ENCODE data around the gene LCN15. TPM values are rescaled to one million over a fixed set of nuclear protein-coding genes. Genes with fewer than 3 reads are reported as not detected.

LCN15 gene
- total and polyA plus RNA-seq, 2 of the 13 experiments (the other 11 are each of a cell fraction or from before 2014, with no cell fraction given): 1.3 to 53.7 TPM

DNA sequence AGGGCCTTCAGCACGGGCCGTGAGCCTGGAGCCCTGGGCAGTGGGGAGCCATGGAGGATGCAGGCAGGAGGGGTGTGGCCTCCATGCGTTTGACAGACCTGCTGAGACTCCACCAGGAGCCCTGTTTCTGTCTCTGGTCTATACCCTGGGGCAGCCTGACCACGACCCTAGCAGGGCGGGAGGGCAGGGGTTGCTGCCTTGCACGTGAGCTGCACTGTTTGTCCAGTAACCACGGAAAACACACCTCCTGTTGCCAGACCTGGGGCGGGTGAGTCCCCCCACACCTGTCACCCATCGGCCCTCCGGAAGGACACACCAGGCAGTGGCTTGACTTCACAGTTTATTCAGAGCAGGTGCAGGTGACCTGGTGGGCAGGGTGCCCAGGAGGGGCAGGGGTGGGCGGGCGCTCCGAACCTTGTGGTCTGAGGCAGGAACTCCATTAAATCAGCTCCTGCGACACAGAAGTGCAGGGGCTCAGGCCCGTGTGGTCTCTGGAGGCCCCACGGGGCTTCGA, 10.2 kb downstream of the LCN15 start:
- no peak for ATAC-seq
- no peak for FAIRE-seq

DNA sequence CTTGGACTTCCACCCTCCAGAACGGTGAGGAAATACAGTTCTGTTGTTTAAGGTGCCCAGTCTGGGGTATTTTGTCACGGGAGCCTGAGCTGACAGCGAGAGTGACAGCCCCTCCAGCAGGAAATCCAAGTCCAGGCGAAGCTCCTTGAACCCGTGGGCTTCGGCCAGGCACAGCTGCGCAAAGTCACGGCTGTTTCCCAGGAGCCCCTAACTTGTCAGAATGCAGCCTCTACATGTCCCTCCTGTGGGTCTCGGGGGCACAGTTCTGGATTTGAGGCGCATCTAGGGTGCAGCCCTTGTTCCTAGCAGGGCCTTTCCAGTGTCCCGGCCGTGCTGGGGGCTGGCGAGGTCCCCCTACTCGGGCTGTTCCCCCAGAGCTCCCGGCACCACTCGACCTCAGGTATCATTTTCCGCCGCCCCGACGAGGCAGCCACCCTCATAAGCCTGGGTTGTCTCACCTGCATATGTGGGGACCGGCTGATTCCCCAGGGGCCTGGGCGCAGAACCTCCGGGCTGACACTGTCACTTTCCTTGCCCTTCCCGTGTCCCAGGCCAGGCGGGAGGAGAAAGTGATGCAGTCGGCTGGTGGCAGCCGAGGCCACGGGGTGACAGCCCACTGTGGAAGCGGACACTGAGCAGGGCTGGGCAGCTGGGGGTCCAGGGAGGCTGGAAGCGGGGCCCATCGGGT, 10.8 kb downstream of the LCN15 start:
- Histone ChIP-seq H3K4me2 (ENCODE audit: low read depth, low read length) (no peak overlapping the region), H3K36me3 (replicated peaks in 1 of 2; ENCODE audit: control insufficient read depth in 1 of 2, insufficient read depth in 2 of 2, low read length in 2 of 2) (no peaks in the 10 kb centered on the region), H3K4me1 (ENCODE audit: insufficient read depth, low read length) (peaks cover 12% of the 10 kb centered on the region; the same call in 1 of the 2 replicates), H3K9ac (ENCODE audit: insufficient read depth, low read depth, low read length) (no peak overlapping the region), H3K9me3 (ENCODE audit: low read length) (peaks cover 15% of the 10 kb centered on the region), H2AFZ (ENCODE audit: low read length) (no peak overlapping the region), H4K20me1 (ENCODE audit: insufficient read depth, low read length) (no peaks in the 10 kb centered on the region), H3K79me2 (ENCODE audit: insufficient read depth, low read length) (no peaks in the 10 kb centered on the region), H3K4me3 (replicated peaks in 1 of 3; ENCODE audit: insufficient read depth in 1 of 3, low read depth in 2 of 3, low read length in 3 of 3) (no peak overlapping the region), H3K27me3 (ENCODE audit: control insufficient read depth in 1 of 2, insufficient read depth in 2 of 2, low read length in 2 of 2) (peaks cover 14 to 54% of the 10 kb centered on the region in 2 experiments; a peak in 4 of 5 replicates), H3K27ac (ENCODE audit: extremely low read length, insufficient read depth, low read length) (no peak overlapping the region)
- no peak for ATAC-seq
- 90% methylated on average over 7 of the region's 31 CpGs for WGBS (ENCODE audit: low lambda C conversion rate)
- no peak for TF ChIP-seq SMAD9 (CRISPR knock-in tag; IDR thresholded peaks at IDR 0.05)
- TF ChIP-seq YY1 (IDR thresholded peaks at IDR 0.05; ENCODE audit: insufficient read depth, insufficient replicate concordance, low read depth, low read length): no peak
- TF ChIP-seq ATM (IDR thresholded peaks at IDR 0.05; ENCODE audit: borderline replicate concordance): no peak
- TF ChIP-seq ZNF329 (CRISPR knock-in tag; IDR thresholded peaks at IDR 0.05; ENCODE audit: low read depth): no peak
- TF ChIP-seq ZFP36L2 (CRISPR knock-in tag; IDR thresholded peaks at IDR 0.05): no peak
- TF ChIP-seq ZNF256 (CRISPR knock-in tag; conservative IDR thresholded peaks at IDR 0.05): no peak
- TF ChIP-seq KLF13 (CRISPR knock-in tag; IDR thresholded peaks at IDR 0.05): no peak
- no peak for TF ChIP-seq ZNF782 (CRISPR knock-in tag; IDR thresholded peaks at IDR 0.05; ENCODE audit: borderline replicate concordance)
- TF ChIP-seq TAF1 (CRISPR knock-in tag; IDR thresholded peaks at IDR 0.05): no peak
- no peak for TF ChIP-seq FOXP1 (IDR thresholded peaks at IDR 0.05)
- TF ChIP-seq FOXP1 (CRISPR knock-in tag; IDR thresholded peaks at IDR 0.05): no peak
- TF ChIP-seq, protein P1, sequence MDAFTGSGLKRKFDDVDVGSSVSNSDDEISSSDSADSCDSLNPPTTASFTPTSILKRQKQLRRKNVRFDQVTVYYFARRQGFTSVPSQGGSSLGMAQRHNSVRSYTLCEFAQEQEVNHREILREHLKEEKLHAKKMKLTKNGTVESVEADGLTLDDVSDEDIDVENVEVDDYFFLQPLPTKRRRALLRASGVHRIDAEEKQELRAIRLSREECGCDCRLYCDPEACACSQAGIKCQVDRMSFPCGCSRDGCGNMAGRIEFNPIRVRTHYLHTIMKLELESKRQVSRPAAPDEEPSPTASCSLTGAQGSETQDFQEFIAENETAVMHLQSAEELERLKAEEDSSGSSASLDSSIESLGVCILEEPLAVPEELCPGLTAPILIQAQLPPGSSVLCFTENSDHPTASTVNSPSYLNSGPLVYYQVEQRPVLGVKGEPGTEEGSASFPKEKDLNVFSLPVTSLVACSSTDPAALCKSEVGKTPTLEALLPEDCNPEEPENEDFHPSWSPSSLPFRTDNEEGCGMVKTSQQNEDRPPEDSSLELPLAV (CRISPR knock-in tag; conservative IDR thresholded peaks at IDR 0.05; ENCODE audit: low read depth): no peak
- no peak for TF ChIP-seq ZSCAN22 (CRISPR knock-in tag; IDR thresholded peaks at IDR 0.05)
- ChIA-PET POLR2A (no interaction called here), CTCF (ENCODE audit: low intra/inter-chr PET ratio, low total read pairs) (no interaction called here)
- no peak for DNase-seq (ENCODE audit: low spot score)
- no TSS peak for BruUV-seq (replicated peaks)
- in situ Hi-C loops (cut with HindIII; ENCODE audit: extremely low pct_ligation_motif_present, low pct_unique_long_range_greater_than_20kb) (no loop called here), intact Hi-C loops (cut with micrococcal nuclease; ENCODE audit: unreplicated experiment) (no loop called here)
- FAIRE-seq: no peak

More for the DNA sequence above, 10.2 kb downstream of the LCN15 start:
- POLR2A ChIA-PET: interaction anchor here (0.8 kb wide), 1 partner anchor 26 kb away, joined by 3 read pairs; no protein-coding TSS in a partner anchor
- Histone ChIP-seq H3K27me3 (ENCODE audit: control insufficient read depth in 1 of 2, insufficient read depth in 2 of 2, low read length in 2 of 2) (peaks cover 11 to 48% of the 10 kb centered on the region in 2 experiments; a peak in 4 of 5 replicates), H3K79me2 (ENCODE audit: insufficient read depth, low read length) (no peaks in the 10 kb centered on the region), H2AFZ (ENCODE audit: low read length) (no peak overlapping the region), H3K4me3 (replicated peaks in 1 of 3; ENCODE audit: insufficient read depth in 1 of 3, low read depth in 2 of 3, low read length in 3 of 3) (no peak overlapping the region), H3K27ac (ENCODE audit: extremely low read length, insufficient read depth, low read length) (no peak overlapping the region), H4K20me1 (ENCODE audit: insufficient read depth, low read length) (no peaks in the 10 kb centered on the region), H3K4me1 (ENCODE audit: insufficient read depth, low read length) (peaks cover 12% of the 10 kb centered on the region; the same call in 1 of the 2 replicates), H3K4me2 (ENCODE audit: low read depth, low read length) (no peak overlapping the region), H3K9ac (ENCODE audit: insufficient read depth, low read depth, low read length) (no peak overlapping the region), H3K9me3 (ENCODE audit: low read length) (peaks cover 15% of the 10 kb centered on the region), H3K36me3 (replicated peaks in 1 of 2; ENCODE audit: control insufficient read depth in 1 of 2, insufficient read depth in 2 of 2, low read length in 2 of 2) (no peaks in the 10 kb centered on the region)
- WGBS (ENCODE audit: low lambda C conversion rate): 0% methylated on average over 1 of the region's 17 CpGs
- in situ Hi-C loops (cut with HindIII; ENCODE audit: extremely low pct_ligation_motif_present, low pct_unique_long_range_greater_than_20kb): no loop called here
- intact Hi-C loops (cut with micrococcal nuclease; ENCODE audit: unreplicated experiment): no loop called here
- no TSS peak for BruUV-seq (replicated peaks)
- CTCF ChIA-PET (ENCODE audit: low intra/inter-chr PET ratio, low total read pairs): no interaction called here
- DNase-seq (ENCODE audit: low spot score): no peak
- TF ChIP-seq BHLHE40 (IDR thresholded peaks at IDR 0.05; ENCODE audit: low read length): peak; percentile 73
- peak; percentile 58; the same call in 1 of the 2 replicates for TF ChIP-seq ZNF768 (CRISPR knock-in tag; IDR thresholded peaks at IDR 0.05)
- no peak for TF ChIP-seq ZNF589 (CRISPR knock-in tag; conservative IDR thresholded peaks at IDR 0.05)
- 0 out of 2 replicates have a peak, but pooled peaks have one; percentile 14 for TF ChIP-seq ZMYM3 (CRISPR knock-in tag; IDR thresholded peaks at IDR 0.05)
- peak; percentile 30; the same call in 1 of the 2 replicates for TF ChIP-seq DMAP1 (CRISPR knock-in tag; IDR thresholded peaks at IDR 0.05)
